GM18873 (cell line): ENCODE measurements around the gene SYT17.

ENCODE experiments used
- ATAC-seq: cut with Tn5 transposase; IDR thresholded peaks from one replicate; pipeline ENCODE4 v1.9.1; 2021; ENCODE audit warnings: mild to moderate bottlenecking, moderate library complexity, moderate number of reproducible peaks; ENCODE audit not compliant: unreplicated experiment, low FRiP score

The SYT17 gene

GRCh38 chr16:19137201-19138128 is 30.6 kb upstream of the SYT17 start:
- no peak for ATAC-seq

GRCh38 chr16:19138601-19139000 is 29.4 kb upstream of the SYT17 start:
- no peak for ATAC-seq

DNA sequence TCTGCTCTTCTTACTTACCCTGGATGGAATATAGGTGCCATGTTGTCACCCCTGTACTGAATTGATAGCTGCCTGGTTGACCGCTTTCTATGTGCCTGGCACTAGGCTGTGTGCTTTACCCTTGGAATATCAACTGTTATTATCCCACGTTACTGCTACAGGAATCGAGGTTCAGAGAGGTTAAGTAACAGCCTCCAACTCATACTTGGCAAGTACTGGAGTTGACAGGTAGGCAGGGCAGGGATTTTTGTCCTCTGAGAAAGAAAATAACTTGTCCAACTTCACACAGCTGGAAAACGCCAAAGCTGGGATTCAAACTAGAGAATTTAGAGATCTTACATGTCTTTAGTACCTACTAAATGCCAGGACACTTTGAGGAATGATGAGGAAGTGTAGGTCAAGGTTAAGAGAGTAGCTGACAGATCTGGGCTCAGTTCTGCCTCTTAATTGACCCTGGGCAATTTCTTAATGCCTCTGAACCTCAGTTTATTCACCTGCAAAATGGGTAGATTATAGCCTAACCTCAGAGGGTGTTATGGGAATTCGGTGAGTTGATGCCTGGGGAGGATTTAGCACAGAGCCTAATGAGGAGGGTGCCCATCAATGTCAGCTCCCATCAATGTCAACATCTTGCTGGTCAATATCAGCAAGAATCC is 28.5 kb upstream of the SYT17 start:
- ATAC-seq: no peak

- ATAC-seq: no peak
These were observed 27.6 kb upstream of the SYT17 start for GRCh38 chr16:19140396-19140795.

GRCh38 chr16:19142939-19143598 is 25.0 kb upstream of the SYT17 start:
- no peak for ATAC-seq

DNA sequence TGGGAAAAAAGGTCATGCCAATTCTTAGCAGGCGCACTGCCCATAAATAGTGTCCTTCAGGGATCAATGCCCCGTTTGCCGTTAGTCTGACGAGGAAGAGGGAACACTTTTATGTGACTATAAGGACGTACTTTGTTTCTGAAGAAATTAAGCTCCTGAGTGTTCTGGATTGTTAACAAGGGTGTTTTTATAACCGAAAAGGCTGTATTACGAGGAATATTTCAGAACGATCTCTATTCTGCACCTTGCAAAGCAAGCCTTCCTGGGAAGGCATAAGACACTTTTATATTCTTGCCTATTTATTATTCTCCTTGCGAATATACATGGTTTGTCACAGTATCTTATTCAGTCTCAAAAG is 24.5 kb upstream of the SYT17 start:
- no peak for ATAC-seq

GRCh38 chr16:19145010-19145409 is 23.0 kb upstream of the SYT17 start:
- ATAC-seq: no peak

DNA sequence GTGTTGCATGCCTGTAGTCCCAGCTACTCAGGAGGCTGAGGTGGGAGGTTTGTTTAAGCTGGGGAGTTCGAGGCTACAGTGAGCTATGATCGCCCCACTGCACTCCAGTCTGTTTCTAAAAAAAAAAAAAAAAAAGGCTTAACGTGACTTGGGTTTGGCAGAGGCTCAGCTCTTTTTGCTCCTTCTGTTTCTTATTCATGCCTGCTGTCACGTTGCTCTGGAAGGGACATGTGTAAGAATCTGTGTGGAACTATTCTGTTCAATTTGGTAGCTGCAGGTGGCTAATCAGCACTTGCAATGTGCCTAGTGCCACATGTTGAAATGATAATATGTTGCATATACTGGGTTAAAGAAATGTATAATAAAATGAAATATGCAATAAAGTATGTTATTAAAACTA is 20.9 kb upstream of the SYT17 start:
- no peak for ATAC-seq

GRCh38 chr16:19147627-19148026 is 20.4 kb upstream of the SYT17 start:
- no peak for ATAC-seq

DNA sequence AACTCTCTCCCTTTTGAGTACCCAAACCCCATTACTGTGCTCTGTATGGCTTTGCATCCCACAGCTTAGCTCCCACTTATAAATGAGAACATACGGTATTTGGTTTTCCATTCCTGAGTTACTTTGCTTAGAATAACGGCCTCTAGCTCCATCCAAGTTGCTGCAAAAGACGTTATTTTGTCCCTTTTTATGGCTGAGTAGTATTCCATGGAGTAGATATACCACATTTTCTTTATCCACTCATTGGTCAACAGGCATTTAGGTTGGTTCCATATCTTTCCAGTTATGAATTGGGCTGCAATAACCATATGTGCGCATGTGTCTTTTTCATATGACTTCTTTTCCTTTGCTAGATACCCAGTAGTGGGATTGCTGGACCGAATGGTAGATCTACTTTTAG is 19.9 kb upstream of the SYT17 start:
- ATAC-seq: no peak

DNA sequence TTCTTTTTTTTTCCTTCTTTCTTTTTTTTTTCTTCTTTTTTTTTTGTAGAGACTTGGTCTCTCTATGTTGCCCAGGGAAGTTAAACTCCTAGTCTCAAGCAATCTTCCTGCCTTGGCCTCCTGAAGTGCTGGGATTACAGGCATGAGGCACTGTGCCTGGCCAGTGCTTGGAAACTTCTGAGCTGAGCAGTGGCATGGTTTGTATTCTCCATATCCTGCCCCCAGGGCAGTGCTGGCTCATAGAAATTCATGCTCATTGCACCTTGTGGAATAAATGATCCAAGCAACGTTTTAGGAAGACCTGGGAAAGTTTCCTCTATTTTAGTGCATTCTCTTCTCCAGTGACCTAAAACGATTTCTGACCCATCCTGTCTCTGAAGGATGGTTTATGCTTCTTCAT is 16.7 kb upstream of the SYT17 start:
- ATAC-seq: no peak

GRCh38 chr16:19152042-19152441 is 16.0 kb upstream of the SYT17 start:
- no peak for ATAC-seq

GRCh38 chr16:19153876-19154275 is 14.2 kb upstream of the SYT17 start:
- no peak for ATAC-seq

GRCh38 chr16:19162085-19162484 is 6.0 kb upstream of the SYT17 start:
- ATAC-seq: no peak

DNA sequence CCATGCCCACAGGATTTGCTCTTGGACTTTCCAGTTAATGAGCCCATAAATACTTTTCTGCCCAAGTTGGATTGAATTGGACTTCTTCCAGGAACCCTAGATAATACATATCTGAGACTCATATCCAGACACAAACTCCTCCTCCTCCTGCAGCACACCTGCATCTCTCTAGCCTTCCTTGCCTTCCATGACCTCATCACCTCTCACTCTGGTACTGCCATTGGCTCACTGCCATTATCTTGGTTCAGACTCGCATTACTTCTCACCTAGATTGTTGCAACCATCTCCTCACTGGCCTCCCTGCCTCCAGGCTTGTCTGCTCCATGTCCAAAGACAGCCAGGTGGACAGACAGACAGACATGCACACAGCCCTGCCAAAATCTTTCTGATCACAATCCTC is 4.8 kb upstream of the SYT17 start:
- no peak for ATAC-seq

DNA sequence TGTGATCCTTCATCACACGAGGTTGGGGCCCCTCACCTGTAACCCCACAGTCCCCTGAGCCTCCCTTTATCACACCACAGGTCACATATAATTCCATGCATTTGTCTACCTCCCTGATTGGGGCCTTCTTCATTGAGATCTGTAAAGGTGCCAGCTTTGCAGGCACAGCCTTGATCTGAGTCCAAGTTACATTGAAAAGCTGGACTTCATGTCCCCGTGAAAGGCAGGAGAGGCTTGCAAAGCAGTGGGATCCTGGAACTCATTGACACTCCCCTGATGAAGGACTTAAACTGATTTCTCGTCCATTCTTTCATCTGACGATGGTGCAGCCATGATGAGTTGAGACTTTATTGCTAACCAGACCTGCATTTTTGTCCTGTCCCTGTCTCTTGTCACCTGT is 3.8 kb upstream of the SYT17 start:
- no peak for ATAC-seq

DNA sequence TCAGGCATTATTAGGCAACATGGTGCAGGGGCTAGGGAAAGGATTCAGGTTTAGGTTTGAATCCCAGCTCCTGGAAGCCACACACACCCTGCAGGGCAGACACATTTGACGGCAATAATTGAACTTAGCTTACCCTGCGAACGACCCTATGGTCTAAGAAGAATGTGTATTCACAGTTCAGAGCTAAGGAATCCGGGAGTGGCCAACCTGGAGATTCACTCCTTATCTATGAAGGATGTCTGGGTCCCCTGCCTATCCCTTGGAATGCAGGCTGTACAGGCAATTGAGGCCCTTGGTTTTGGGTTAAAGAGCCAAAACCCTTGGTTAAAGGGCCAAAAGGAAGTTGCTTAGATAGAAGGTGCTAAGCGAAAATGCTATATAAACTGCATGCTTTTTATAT is 2.9 kb upstream of the SYT17 start:
- no peak for ATAC-seq

DNA sequence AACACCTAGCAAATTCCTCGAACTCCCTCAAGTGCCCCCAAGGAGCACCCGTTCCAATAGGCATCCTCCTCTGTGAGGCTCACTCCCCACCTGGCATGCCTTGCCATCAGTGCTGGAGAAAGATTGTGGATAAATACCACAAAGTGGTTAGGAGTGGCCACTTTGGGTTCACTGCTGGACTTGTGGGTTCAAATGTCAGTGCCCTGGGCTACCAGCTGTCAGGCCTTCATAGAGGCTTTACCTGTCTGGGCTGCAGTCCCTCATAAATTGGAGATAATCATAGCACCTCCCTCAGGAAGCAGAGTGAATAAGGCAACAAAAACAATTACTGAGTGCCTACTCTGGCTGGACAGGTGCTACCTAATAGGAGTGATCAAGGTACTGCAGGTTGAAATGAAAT is 1.5 kb upstream of the SYT17 start:
- no peak for ATAC-seq

GRCh38 chr16:19168371-19169081 is 486 bp downstream of the SYT17 start:
- no peak for ATAC-seq

DNA sequence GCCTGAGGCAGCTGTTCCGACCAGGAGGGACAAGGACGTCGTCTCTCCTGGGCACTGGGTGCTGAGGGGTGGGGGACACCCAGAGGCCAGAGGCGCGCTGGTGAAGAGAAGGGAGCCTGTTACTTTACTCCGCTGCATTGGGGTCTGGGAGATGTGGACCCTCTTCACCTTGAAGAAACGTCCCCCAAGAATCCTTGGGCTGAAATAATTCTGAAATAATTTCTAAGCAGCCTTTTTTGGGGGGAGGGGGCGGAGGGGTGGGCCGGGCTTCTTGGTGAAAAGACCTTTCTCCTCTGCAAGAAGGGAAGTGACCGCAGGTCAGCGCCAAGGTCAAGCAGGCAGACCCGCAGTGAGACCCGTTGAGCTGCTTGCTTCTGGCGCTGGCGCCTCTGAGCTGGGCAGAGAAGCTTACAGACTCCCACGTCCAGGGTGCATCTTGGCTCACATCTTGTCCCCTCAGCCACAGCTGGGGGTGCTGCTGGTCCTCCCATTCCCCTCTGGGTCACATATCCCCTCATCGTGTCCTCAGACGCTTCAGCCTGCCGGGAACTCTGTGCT is 1.1 kb downstream of the SYT17 start:
- no peak for ATAC-seq
